ENCODE measurements around the gene NFIL3. TPM values are rescaled to one million over a fixed set of nuclear protein-coding genes. Genes with fewer than 3 reads are reported as not detected.

NFIL3 gene
- total and polyA plus RNA-seq, 2 of the 8 experiments (the other 6 are each of a cell fraction or from before 2014, with no cell fraction given) = 3.4 to 13.5 TPM

DNA sequence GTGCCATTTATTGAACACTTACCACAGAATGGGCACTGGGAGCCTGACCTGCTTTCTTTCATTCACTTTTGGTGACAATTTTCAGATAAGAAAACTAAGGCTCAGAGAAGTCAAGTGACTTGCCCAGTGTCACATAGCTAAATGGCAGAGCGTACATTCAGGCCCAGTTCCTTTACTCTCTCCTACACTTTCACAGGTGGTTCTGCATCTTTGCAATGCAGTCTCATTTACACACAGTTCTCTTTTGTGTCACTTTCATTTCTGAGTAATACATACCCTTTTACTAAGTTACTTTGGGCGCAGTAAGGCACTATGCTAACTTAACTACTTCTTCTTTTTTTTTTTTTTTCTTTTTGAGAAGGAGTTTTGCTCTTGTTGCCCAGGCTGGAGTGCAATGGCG is 8.3 kb downstream of the NFIL3 start (continued):
- TF ChIP-seq, protein P1, sequence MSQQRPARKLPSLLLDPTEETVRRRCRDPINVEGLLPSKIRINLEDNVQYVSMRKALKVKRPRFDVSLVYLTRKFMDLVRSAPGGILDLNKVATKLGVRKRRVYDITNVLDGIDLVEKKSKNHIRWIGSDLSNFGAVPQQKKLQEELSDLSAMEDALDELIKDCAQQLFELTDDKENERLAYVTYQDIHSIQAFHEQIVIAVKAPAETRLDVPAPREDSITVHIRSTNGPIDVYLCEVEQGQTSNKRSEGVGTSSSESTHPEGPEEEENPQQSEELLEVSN (IDR thresholded peaks at IDR 0.05) = no peak
- TF ChIP-seq TCF12 (IDR thresholded peaks at IDR 0.05; ENCODE audit: low read depth, low read length) (no peak), USF2 (IDR thresholded peaks at IDR 0.05; ENCODE audit: low read length) (no peak), HDAC2 (IDR thresholded peaks at IDR 0.05; ENCODE audit: borderline replicate concordance in 1 of 2, low read depth in 2 of 2, low read length in 2 of 2) (no peak), RNF2 (IDR thresholded peaks at IDR 0.05; ENCODE audit: borderline replicate concordance, low read depth, low read length, missing control alignments, poor library complexity, severe bottlenecking) (no peak), TEAD4 (IDR thresholded peaks at IDR 0.05; ENCODE audit: low read depth, low read length) (no peak), ZNF274 (IDR thresholded peaks at IDR 0.05; ENCODE audit: borderline replicate concordance, extremely low read depth, low read length) (no peak)

All from H1 (cell line).